AG09319 (cell line): ENCODE results near the gene ST6GAL1.

Experiments
- DNase-seq: peaks from one replicate; pipeline ENCODE4 v3.0.0-alpha.2; 2010; ENCODE audit warnings: low read depth; ENCODE audit errors: extremely low read depth
- TF ChIP-seq, protein P1 (sequence below): IDR thresholded peaks from 2 replicates; pipeline ENCODE4 v1.5.1; 2011; ENCODE audit warnings: low read depth, mild to moderate bottlenecking, inconsistent platforms, low read length, moderate library complexity

ST6GAL1 gene

DNA sequence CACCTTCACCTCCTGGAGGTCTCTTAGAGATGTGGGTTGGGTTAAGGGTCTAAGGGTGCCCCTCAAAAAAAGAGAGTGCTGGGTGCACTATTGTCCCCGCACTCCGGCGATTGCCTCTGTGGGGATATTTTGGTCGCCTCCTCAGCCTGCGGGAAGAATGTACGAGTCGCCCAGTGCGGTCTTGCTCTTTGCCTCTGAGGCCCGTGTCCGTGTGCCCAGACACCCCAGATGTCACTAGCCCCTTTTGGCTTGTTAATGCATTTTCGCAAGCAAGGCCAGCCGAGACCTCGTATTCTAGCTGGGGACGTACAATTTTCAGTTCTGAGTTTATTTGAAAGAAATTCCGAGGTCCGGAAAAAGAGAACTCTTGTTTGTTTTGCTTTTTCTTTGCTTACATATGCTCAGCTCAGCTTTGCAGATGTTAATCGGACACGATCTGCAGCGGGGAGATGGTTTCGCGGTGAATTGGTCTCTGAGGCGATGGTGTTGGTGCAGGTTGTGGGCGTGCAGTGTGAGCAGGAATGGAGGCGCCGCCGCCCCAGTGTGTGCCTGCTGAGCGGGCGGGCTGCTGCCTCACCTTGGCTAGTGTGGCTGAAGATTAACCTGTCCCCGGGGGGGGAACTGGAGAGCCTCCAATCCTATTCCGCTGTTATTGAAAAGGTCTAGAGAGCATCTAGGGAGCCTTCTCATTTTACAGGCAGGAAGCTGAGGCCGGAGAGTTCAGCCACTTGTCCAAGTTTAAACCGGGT lies 1.4 kb downstream of the ST6GAL1 start:
- TF ChIP-seq, protein P1, sequence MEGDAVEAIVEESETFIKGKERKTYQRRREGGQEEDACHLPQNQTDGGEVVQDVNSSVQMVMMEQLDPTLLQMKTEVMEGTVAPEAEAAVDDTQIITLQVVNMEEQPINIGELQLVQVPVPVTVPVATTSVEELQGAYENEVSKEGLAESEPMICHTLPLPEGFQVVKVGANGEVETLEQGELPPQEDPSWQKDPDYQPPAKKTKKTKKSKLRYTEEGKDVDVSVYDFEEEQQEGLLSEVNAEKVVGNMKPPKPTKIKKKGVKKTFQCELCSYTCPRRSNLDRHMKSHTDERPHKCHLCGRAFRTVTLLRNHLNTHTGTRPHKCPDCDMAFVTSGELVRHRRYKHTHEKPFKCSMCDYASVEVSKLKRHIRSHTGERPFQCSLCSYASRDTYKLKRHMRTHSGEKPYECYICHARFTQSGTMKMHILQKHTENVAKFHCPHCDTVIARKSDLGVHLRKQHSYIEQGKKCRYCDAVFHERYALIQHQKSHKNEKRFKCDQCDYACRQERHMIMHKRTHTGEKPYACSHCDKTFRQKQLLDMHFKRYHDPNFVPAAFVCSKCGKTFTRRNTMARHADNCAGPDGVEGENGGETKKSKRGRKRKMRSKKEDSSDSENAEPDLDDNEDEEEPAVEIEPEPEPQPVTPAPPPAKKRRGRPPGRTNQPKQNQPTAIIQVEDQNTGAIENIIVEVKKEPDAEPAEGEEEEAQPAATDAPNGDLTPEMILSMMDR: no peak
- DNase-seq: no peak

DNA sequence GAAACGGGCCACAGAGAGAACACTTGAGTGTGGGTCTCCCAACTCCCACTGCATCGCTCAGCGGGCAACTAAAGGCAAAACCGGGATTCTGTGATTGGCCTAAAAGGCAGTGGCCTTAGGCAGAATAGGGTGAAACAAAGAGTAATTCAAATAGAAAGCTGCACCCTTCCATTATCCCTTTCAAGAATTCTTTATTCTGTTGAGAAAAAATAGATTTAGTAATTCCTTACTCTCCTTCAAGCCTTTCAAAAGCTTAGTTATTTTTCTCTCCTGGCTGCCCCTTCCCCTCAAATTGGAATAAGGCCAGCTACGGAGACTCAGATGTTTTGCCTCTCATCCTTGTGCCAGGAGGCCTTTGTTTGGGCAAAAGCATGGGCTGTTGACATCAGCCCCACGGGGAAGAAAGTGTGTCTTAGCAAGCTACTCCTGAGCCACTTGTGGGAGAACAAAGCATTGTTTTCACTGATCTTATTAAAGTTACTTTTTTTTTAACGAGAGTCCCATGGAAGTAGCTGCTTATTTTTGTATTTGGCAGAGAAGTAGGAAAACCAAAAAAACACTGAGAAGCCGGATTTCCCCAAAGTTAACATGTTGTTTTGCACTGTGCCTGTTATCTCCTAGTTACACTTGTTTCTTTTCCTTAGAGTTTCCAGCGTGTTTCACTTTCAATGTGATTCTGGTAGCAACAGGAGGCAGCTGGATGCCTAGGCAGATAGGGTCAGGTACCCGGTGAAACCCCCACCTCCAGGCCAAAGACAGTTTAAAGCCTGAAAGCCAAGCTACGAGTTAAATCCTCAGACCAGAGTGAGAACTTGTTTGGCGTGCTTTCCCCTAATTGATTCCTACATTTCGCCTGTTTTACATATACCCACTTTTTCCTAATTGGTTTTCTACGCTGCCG lies 2.2 kb downstream of the ST6GAL1 start:
- TF ChIP-seq, protein P1: no peak
- DNase-seq: no peak

DNA sequence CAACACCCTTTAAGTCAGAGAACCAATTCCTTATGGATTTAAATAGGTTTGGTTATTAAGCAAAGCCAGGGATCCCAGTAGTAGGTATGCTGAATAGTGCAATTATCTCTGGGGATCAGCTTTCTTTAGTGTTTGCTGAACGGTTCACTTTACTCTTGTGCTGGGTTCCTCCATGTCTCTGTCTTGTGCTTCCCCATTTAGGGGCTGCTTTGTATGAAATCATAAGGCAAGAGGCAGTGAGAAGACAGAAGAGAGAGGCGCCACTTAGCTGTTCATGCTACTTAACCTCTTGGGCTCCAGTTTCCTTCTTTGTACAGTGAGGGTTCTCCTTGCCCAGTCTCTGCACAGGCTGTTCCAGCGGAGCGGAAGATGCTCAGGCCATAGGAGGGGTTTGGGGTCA lies 3.5 kb downstream of the ST6GAL1 start:
- TF ChIP-seq, protein P1: no peak
- no peak for DNase-seq

DNA sequence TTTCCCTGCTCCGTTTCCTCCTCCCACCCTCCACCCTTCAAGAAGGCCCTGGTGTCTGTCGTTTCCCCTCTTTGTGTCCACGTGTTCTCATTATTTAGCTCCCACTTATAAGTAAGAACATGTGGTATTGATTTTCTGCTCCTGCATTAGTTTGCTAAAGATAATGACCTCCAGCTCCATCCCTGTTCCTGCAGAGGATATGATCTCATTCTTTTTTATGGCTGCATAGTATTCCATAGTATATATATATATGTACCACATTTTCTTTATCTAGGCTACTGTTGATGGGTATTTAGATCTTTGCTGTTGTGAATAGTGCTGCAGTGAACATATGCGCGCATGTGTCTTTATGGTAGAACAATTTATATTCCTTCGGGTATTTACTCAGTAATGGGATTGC lies 4.8 kb downstream of the ST6GAL1 start:
- TF ChIP-seq, protein P1: no peak
- no peak for DNase-seq

DNA sequence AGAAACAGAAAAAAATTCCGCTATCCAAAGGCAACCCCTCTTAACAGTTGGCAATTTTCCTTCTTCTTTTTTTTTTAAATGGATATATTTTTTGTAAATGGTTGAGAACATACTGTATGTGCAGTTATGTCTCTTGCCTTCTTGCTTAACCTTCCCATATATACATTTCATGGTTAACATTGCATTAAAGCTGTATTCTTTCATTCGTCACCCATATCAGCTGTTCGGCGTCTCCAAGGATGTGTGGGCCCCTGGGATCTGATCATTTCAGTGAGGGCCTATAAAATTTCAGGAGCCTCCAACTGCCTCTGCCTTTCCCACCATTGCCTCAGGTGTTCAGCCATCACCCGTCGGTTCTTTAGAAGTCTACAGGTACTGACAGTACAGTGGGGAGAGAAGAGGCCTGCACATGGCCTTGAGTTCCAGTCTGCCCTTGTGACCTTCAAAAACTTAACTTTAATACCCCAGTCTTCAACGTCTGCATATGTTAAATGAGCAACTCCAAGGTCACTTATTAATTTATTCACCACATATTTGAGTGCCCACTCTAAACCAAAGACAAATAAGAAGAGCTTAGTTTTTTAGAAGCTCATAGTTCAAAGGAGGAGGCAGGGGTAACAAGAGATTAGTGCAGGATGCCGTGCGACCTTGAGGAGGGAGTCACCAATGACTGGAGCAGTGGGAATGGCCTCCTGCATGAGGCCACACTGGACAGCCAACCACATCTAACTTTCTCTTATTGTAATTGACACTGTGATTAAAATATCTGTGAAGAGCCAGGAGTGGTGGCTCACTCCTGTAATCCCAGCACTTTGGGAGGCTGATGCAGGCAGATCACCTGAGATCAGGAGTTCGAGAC lies 6.9 kb downstream of the ST6GAL1 start:
- DNase-seq: no peak
- TF ChIP-seq, protein P1: no peak

DNA sequence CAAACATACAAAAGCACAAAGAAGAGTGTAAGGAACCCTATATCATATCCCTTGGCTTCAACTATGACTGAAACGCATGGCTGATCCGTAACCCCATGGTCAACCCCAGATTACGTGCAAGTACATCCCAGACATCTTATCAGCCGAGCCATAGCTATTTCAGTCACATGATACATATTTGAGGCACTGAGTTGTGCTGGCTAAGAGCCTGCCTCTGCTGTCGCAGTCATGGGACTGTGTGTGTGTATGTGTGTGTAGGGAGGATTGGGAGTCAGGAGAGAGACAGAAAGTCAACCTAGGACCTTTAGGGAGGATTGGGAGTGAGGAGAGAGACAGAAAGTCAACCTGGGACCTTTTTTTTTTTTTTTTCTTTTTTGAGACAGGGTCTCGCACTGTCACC lies 8.4 kb downstream of the ST6GAL1 start:
- DNase-seq: no peak
- TF ChIP-seq, protein P1: no peak

DNA sequence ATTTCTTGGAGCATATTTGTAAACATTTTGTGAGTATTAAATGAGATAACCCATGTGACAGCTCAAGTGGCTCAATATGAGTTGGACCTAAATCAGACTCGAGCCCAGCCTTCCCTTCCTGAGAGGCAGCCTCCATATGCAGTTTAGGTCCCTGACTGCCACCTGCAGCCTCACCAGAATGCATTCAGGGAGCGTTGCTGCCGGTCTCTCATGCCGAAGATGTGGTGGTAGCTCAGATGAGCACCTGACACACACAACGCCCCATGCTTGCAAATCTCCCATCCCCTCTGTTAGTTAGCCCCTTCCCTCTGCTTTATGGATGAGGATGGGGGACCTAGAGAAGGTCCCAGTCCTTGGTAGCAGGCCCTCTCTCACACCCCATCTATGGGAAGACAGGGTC lies 9.2 kb downstream of the ST6GAL1 start:
- TF ChIP-seq, protein P1: no peak
- no peak for DNase-seq
